HUDEP-2 (cell line): ENCODE measurements around the gene MBNL2.
"Not testable (repeated sequence)": the region's sequence is repeated elsewhere in the genome, so short reads cannot be mapped to it uniquely, and the experiment has no call there.

ENCODE experiments used
- DNase-seq, 76 experiments: peaks; one replicate each; lab custom pipeline; 2025; ENCODE audit not compliant: unreplicated experiment in 76 of 76; lab: John Stamatoyannopoulos, UW

MBNL2 gene

DNA sequence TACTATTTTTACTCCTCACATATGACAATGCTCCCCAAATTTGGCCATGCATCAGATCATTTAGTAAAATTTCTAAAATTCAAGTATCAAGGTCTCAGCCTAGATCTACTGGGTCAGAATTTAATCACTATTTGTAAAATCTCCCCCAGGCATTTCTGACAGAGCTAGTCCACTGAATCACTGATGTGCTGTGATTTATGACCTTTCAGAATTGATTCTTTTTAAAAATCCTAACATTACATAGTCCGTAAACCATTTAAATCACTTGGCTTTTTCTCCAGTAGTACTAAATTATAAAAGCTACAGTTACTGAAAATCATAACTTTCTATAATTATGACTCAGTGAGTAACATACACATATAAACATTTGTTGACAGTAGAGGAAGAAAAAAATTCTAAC is 119.0 kb downstream of the MBNL2 start:
- DNase-seq, result no peak

DNA sequence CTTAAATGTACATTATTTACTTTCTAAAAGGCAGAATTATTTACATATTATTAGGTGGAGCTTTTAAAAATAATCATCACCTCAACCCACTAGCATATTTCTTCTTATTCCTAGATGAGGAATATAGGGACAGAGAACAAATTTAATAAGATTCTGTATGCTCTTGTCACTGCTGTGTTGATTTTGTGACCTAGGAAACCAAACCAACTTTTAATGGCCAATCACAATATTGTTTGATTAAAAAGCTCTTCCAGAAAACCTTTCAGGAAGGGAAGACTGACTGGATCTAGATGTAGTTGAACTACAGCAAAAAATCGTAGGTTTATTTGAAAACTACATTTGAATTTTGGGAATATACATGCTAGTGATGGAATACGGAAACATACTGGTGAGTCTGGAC is 120.0 kb downstream of the MBNL2 start:
- DNase-seq, result no peak

DNA sequence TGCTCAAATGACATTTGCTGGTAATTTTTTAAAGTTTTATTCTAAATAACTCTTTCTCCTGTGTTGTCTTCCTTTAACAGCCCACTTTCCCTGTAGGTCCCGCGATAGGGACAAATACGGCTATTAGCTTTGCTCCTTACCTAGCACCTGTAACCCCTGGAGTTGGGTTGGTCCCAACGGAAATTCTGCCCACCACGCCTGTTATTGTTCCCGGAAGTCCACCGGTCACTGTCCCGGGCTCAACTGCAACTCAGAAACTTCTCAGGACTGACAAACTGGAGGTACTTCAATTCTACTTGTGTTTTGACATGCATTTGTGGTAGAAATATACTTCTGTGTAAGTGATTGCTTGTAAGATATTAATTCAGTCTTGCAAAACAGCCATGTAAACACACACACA is 120.8 kb downstream of the MBNL2 start:
- DNase-seq, result no peak

DNA sequence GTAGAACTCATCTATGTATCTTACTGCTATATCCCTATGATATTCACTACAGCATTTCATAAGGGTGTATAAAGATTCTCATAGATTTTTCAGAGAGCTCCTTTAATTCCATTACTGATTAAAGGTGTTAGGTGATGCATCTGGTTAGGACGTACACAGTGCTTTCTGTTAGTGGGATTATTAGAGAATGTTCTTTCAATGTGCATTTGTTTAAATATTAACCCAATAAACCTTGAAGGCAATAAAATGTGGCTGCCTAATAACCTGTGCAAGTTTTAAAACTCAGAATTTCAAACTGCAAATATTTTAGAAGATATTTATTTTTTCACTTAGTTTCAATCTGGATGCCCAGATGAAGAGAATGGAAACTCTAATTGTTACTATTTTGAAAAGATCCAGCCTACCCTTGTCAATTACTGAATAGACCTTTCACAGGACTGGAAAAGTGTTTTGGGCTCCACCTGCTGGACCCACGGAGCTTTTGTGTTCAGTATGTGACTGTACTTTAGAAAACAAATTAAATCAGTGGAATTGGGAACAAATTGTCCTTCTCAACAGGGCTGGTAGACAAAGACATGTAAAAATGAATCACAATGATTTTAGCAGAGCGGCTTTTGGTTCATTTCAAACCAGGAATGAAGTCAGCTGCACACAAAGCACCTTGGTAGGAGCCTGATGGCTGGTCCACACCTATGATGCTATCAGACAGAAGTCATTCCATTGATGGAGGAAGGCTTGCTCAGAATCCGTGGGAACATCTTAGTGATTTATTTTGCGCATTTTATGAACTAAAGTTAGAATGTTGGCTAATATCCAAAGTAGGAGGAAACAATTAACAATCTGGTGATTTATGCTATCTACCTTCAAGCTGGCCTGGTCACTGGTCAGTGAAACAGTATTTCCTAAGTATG is 122.4 kb downstream of the MBNL2 start:
- peak in 54 of 76 experiments; percentile 3 to 62 (median 32) for DNase-seq

DNA sequence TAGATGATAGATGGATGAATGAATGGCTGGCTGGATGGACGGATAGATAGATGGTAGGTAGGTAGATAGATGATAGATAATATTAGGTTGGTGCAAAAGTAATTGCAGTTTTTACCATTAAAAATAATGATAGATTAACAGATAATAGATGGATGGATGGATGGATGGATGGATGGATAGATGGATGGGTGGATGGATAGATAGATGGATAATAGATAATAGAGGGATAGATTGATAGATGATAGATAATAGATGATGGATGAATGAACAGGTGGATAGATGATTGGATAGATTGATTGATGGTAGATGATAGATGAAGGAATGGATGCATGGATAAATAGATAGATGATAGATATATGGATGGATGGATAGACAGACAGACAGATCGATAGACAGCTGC is 124.0 kb downstream of the MBNL2 start:
- no peak for DNase-seq

DNA sequence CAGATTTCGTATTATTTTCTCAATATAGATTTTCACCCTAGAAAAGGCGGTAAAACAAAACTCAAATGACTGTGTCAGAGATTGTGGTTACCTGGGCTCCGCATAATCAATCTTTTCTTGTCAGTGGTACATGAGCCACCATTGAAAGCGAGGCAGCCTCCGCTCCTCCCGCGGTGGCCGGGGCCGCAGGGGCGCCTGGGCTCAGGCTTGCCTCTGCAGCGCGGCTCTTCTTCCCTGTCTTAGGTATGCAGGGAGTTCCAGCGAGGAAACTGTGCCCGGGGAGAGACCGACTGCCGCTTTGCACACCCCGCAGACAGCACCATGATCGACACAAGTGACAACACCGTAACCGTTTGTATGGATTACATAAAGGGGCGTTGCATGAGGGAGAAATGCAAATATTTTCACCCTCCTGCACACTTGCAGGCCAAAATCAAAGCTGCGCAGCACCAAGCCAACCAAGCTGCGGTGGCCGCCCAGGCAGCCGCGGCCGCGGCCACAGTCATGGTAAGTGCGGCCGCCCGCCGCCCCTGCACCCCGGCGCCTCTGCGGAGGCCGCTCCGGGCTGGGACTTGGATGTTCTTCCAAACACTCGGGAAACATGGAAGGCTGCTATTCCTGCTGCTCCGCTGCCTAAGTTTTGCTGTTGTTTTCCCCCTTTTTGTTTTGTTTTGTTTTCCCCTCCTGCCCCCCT is 124.6 kb downstream of the MBNL2 start:
- peak in 12 of 76 experiments; percentile 39 to 93 (median 84) for DNase-seq

DNA sequence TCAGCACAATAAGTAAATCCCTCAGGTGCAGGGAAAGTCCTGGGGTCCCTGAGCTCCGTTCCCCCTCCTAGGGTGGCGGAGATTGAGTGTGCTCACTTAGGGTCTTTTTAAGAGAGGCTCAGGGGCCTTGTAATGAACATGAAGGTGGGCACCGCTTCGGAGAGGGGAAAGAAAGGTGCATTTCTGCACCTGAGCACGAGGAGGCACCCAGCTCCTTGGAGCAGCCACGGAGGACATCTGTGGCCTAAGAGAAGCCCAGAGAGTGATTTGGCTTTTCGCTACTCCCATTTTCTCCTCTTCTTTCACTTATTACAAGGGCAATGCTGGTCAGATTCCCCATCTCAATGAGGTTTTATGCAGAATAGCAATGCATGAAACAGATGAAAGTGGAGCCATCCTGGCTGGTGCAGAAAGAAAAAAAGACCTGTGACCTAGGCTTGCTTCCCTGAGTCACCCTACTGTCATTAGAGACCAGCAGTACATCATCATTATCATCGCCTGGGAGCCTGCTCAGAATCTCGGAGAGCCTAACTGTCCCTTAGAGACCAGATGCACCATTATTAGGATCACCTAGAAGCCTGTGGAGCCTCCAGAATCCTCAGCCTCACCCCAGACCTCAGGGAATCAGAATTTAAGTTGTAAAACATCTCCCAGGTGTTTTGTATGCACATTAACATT is 125.3 kb downstream of the MBNL2 start:
- no peak for DNase-seq

DNA sequence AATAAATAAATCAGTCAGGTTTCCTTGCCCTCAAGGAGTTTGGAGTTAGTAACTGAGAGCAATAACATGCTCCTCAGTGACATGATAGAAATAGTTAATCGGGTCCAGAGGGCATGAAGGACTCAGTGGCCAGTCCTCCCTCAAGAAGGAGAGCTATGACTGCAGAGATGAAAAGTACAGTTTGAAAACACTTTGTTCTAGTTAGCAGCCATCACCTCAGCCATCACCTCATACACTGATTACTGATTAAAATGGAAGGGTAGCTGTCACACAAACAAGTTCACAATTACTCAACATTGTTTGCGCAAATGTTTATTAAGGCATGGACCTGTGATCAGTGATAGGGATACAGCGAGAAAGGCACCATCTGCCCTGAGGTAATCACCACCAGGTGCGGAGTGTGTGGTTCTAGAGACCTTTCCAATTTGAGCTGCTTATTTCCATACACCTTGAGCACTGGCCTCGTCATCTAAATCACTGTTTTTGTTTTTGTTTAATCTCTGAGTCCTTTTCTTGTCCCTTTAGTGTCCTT is 126.5 kb downstream of the MBNL2 start:
- DNase-seq, result no peak

DNA sequence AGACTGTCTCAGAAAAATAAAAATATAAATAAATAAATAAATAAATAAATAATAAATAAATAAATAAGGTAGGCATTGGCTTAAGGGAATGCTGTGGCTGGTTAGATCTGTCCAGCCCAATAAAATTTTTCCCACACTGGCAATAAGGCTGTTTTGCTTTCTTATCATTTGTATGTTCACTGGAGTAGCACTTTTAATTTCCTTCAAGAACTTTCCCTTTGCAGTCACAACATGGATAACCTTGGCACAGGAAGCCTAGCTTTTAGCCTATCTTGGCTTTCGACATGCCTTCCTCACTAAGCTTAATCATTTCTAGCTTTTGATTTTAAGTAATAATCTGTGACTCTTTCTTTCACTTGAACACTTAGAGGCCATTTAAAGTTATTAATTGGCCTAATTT is 129.9 kb downstream of the MBNL2 start:
- not testable (repeated sequence) for DNase-seq

DNA sequence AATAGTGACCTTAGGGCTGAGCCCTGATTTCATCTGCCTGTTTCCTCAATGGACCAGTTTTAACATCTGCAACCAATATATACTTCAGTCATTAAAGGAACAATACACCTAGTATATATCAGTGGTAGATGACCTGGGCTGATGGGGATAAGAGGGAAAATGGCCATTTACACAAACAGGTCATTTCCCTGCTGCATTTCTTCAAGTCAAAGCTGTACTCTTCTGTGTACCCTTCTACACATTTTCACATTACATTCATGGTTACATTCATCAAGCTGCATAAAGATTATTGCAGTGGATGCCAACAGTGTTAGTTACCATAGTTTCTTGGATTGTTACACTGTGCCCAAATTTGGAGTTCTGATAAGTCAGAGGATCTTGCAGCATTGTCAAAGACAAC is 130.7 kb downstream of the MBNL2 start:
- DNase-seq, result no peak

DNA sequence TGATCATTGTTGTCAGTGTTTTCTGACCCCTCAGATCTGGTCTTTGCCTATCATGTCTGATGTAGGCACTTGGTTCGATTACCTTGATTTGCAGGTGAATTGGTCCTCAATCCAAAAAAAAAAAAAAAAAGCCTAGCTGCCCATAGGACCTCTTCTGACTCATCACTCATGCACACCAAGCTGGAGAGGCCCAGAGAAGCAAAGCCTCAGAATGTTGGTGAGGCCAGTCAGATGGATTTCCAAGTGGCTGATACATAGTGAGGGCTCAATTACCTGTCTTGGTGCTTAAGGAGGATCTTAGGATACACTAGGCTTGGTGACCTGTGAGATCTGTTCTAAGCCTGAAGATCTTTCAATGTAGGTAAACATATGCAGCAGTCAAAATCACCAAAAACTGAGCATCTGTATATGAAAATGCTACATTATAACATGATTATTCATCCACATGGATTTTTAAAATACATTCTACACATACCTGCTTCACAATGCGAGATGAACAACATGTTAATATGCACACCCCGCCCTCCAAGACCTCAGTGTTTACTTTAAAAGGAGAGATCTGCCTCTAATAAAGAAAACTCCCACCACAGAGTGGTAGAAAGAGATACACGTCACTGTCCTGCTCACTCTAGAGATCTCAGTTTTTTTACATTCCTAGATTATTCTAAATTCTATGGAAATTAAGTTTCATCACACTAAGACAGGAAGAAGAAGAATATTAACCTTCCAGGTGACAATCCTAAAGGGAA is 132.0 kb downstream of the MBNL2 start:
- no peak for DNase-seq

DNA sequence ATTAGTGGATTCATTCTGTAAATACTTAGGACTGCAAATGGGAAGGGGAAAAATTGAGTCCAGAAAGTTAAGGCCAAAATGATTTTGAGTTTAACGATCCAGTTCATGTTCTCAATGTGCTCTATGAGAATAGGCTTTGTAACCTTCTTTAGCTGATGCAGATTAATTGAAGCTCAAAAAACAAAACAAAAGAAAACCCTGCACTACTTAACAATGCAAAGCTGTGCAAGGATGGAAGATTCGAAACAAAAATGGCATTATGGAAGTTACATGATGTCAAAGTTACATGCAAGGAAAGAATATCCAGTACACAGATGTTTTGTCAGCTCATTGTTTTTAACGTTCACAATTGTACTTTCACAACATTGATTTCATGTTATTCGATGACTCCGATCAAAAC is 132.7 kb downstream of the MBNL2 start:
- DNase-seq, result no peak

DNA sequence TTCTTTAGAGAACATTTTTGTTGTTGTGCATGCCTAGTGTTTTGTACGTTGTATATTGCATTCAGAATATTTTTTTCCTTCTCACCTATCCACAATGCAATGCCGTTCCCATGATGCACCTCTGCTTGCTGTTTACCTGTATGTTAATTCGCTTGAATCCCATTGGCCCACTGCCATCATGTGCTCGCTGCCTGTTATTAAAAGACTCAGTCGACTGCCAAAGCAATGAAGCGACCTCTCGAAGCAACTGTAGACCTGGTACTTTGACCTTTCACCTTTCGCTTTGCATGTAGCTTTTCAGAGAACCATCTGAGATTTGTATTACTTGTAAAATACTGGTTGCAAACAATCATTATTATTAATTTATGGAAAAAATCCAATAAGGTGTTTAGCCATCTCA is 134.5 kb downstream of the MBNL2 start:
- DNase-seq, result no peak

DNA sequence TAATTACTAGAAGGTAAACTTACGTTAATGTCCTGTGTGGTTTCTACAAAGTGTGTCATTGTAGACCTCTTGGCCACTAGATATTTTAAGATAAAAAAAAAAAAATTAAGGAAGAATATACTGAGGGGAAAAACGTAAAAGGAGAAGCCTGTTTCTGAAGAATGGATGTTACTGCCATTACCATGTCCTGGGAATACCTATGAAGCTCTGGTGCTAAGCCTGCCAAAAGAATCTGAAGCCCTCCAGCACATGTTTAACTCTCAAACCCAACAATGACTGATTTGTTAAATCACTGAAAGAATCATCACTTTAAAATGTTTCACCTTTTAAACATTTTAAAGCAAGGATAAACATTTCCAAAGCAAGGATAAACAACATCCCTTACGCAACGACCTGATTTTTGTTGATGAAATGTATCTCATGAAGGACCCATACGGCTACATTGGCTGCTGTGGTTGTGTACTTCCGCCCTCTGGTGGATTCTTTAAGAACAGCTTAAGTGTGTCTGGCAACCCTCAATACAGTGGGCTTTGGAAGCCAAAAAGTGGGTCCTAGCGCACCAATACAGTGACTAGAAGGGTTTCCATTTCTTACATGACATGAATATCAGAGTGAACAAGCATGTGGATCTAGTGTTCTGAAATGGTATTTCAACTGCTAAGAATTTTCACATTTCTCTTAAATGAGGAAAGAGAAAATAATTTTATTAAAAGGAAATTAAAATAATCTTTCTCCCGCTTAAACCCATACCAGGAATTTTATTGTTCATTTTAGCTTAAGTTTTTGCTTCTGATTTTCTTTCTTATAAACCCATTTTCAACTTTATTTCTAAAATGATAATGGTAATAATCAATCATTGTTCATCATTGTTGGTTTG is 137.3 kb downstream of the MBNL2 start:
- peak in 36 of 76 experiments; percentile 2 to 60 (median 32) for DNase-seq

DNA sequence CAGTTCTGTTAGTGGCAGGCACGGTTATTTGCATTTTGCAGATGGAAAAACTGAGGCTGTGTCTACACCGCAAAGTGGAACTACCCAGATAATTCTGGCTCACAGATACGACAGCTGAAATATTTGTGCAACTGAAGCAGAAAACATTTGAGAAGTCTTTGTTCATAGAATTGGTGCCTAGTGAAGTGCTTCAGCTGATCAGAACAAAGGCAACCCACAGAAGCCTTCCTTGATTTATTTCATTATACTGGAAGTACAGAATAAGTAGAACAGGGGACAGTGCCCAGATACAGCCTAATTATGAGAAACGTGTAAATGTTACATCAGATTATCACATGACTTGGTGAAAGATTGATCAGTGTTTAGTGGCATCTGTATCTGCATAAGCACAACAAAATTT is 138.5 kb downstream of the MBNL2 start:
- no peak for DNase-seq

DNA sequence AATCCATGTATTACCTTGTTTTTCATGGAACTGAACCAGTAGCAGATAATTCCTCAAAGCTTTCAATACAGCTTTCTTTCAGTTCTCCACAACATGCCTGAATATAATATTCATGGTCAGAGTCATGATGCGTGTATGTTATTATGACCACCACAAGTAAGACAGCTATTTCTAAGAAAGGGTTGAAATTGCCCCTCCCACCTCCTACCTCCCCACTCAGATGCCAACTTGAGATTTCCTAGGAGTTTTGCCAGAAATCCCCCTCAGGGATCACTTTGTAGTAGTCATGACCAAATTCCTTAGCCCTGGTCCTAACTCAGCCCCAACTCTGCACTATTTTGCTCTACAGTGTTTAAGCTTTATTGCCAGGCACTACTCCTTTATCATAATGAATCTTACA is 141.9 kb downstream of the MBNL2 start:
- no peak for DNase-seq

DNA sequence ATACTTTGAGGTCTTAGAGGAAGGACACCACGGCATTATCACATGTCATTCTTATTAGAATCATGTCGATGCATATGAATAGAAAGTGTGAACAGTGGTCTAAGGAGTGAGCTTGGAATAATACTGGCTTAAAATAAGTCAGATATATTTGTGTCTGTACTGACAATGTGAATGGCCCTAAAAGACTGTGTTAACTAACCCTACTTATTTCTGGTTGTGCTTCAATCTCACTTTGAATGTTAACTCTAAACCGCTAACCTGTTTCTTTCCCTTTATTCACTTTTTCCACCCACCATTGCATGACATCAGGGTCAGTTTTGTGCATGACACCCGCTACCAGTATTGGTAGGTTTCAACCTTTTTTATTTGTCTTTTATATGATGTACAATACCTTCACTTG is 142.7 kb downstream of the MBNL2 start:
- no peak for DNase-seq

DNA sequence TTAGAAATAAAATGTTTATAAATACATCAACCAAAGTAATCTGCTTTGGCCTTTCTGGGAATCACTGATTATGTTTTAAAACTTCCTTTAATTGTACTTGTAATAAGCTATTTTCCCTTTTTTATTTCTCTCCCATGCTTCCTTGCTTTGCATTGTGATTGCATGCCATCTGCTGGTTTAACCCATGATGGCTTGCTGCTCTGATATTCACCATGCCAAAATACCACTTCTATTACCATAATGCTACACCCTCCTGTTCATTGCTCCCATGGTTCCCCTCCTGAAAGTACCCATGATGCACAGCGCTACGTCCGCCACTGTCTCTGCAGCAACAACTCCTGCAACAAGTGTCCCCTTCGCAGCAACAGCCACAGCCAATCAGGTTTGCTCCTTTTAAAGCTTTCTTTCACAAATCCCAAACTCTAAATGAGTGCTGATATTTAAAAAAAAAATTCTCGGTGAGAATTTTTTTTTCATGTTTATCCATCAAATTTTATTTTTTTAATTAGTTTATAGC is 144.1 kb downstream of the MBNL2 start:
- DNase-seq, result no peak
